ENCODE data around the gene ZNF480.

GRCh38 chr19:52270266-52270885 is 26.6 kb upstream of the ZNF480 start:
- TF ChIP-seq CTCF (IDR thresholded peaks at IDR 0.05), result no peak
- no peak for TF ChIP-seq POLR2A (IDR thresholded peaks at IDR 0.05)
- no peak for TF ChIP-seq POLR2AphosphoS5 (IDR thresholded peaks at IDR 0.05)

Data from stomach (tissue), 4 donors.